IPS-11a (cell line): ENCODE measurements around the gene PCAT6.
"Not testable (repeated sequence)": the region's sequence is repeated elsewhere in the genome, so short reads cannot be mapped to it uniquely, and the experiment has no call there.

Experiments used
- H3K4me3 ChIP-seq: one replicate; pipeline ENCODE4 v1.5.1; 2013; ENCODE audit warnings: low read depth, low read length, control low read depth

PCAT6 gene

GRCh38 chr1:202806845-202807450 is 3.8 kb upstream of the PCAT6 start:
- H3K4me3 ChIP-seq: peak overlapping the region; percentile 98

- H3K4me3 ChIP-seq: peak overlapping the region; percentile 98
These were observed 3.3 kb upstream of the PCAT6 start for GRCh38 chr1:202807451-202807925.

GRCh38 chr1:202807926-202808757 is 2.6 kb upstream of the PCAT6 start, which contains the start of gene KDM5B:
TSS of gene KDM5B (minus strand) at chr1:202808421. CDS start at chr1:202808305, 116 bp downstream.
- peak within 1 kb of the TSS; percentile 98 for H3K4me3 ChIP-seq

GRCh38 chr1:202809597-202810159 is 1.1 kb upstream of the PCAT6 start:
- no peak overlapping the region for H3K4me3 ChIP-seq

GRCh38 chr1:202810193-202810614 is 550 bp upstream of the PCAT6 start:
- peak overlapping the region; percentile 25 for H3K4me3 ChIP-seq

- H3K4me3 ChIP-seq: peak overlapping the region; percentile 60
These were observed 782 bp downstream of the PCAT6 start for GRCh38 chr1:202811296-202812175.

GRCh38 chr1:202812176-202813026 is 1.6 kb downstream of the PCAT6 start:
- no peak overlapping the region for H3K4me3 ChIP-seq

GRCh38 chr1:202815120-202815519 is 4.4 kb downstream of the PCAT6 start:
- no peak overlapping the region for H3K4me3 ChIP-seq

GRCh38 chr1:202818819-202819218 is 8.1 kb downstream of the PCAT6 start:
- no peak overlapping the region for H3K4me3 ChIP-seq

- no peak overlapping the region for H3K4me3 ChIP-seq
These were observed 10.7 kb downstream of the PCAT6 start for GRCh38 chr1:202821467-202821866.

- H3K4me3 ChIP-seq: no peak overlapping the region
These were observed 15.0 kb downstream of the PCAT6 start for GRCh38 chr1:202825748-202826147.

- not testable (repeated sequence) for H3K4me3 ChIP-seq
These were observed 18.5 kb downstream of the PCAT6 start for GRCh38 chr1:202829223-202829622.

- H3K4me3 ChIP-seq: no peak overlapping the region
These were observed 21.2 kb downstream of the PCAT6 start for GRCh38 chr1:202831906-202832305.

- no peak overlapping the region for H3K4me3 ChIP-seq
These were observed 24.2 kb downstream of the PCAT6 start for GRCh38 chr1:202834771-202835547.

GRCh38 chr1:202835548-202836072 is 24.9 kb downstream of the PCAT6 start:
- no peak overlapping the region for H3K4me3 ChIP-seq

GRCh38 chr1:202836623-202837403 is 26.1 kb downstream of the PCAT6 start:
- H3K4me3 ChIP-seq: no peak overlapping the region

- H3K4me3 ChIP-seq: no peak overlapping the region
These were observed 27.1 kb downstream of the PCAT6 start for GRCh38 chr1:202837746-202838262.

- H3K4me3 ChIP-seq: no peak overlapping the region
These were observed 32.3 kb downstream of the PCAT6 start for GRCh38 chr1:202843081-202843480.
